K562 (cell line): ENCODE data around the gene NEMF. TPM values are rescaled to one million over a fixed set of nuclear protein-coding genes. Genes with fewer than 3 reads are reported as not detected.

Experiments used
- CEBPZ ChIP-seq: fragments of 150-350 bp; IDR thresholded peaks from 2 replicates; pipeline ENCODE4 v1.6.1; 2014; ENCODE audit warnings: low read depth, mild to moderate bottlenecking, low read length, borderline replicate concordance
- CHD1 ChIP-seq: fragments of 200-600 bp; sonication (generic); IDR thresholded peaks from one replicate; pipeline ENCODE4 v1.6.1; 2012; ENCODE audit warnings: mild to moderate bottlenecking, moderate library complexity, low read length, inconsistent platforms
- ETV5 ChIP-seq: sonication (generic); formaldehyde crosslinking; IDR thresholded peaks from 2 replicates; pipeline ENCODE4 v1.4.0; 2020; ENCODE audit warnings: low read depth, mild to moderate bottlenecking, missing genetic modification reagents
- HMGN3 ChIP-seq: IDR thresholded peaks from 2 replicates; pipeline ENCODE4 v1.6.1; 2011; ENCODE audit warnings: borderline replicate concordance, low read depth, mild to moderate bottlenecking, mixed read lengths, low read length; ENCODE audit not compliant: insufficient read length; ENCODE audit errors: extremely low read depth
- HMGXB4 ChIP-seq: sonication (generic); formaldehyde crosslinking; IDR thresholded peaks from 2 replicates; pipeline ENCODE4 v1.8.1; 2023; ENCODE audit warnings: mild to moderate bottlenecking, missing genetic modification reagents
- HNRNPL ChIP-seq: fragments of 200-400 bp; formaldehyde crosslinking; IDR thresholded peaks from 2 replicates; pipeline ENCODE4 v1.6.1; 2017; ENCODE audit warnings: low read depth, mild to moderate bottlenecking, low read length
- KLF1 ChIP-seq: fragments of 450-650 bp; IDR thresholded peaks from 2 replicates; pipeline ENCODE4 v1.6.1; 2016; ENCODE audit warnings: missing genetic modification characterization, missing compliant biosample characterization
- MECOM ChIP-seq: fragments of 250-450 bp; sonication (Bioruptor Pico); IDR thresholded peaks from 2 replicates; pipeline ENCODE4 v1.8.0; 2022; ENCODE audit warnings: inconsistent platforms
- MEF2D ChIP-seq: conservative IDR thresholded peaks from 2 replicates; pipeline ENCODE4 v1.6.1; 2016; ENCODE audit warnings: low read depth, missing genetic modification characterization, missing compliant biosample characterization
- NKRF ChIP-seq: fragments of 450-650 bp; IDR thresholded peaks from 2 replicates; pipeline ENCODE4 v1.6.1; 2016; ENCODE audit warnings: borderline replicate concordance
- POLR2G ChIP-seq: fragments of 200-400 bp; formaldehyde crosslinking; IDR thresholded peaks from 2 replicates; pipeline ENCODE4 v1.6.1; 2017; ENCODE audit warnings: low read depth, mild to moderate bottlenecking, antibody characterized with exemption, low read length, moderate library complexity
- RBBP5 ChIP-seq: fragments of 200-600 bp; sonication (generic); IDR thresholded peaks from 2 replicates; pipeline ENCODE4 v1.6.1; 2012; ENCODE audit warnings: borderline replicate concordance, mild to moderate bottlenecking, low read length, control low read depth, inconsistent platforms; ENCODE audit not compliant: insufficient read depth, poor library complexity, severe bottlenecking
- RBFOX2 ChIP-seq: fragments of 200-400 bp; formaldehyde crosslinking; IDR thresholded peaks from 2 replicates; pipeline ENCODE4 v1.6.1; 2017; ENCODE audit warnings: low read depth, mild to moderate bottlenecking, low read length, moderate library complexity
- XRCC4 ChIP-seq: IDR thresholded peaks from one replicate; pipeline ENCODE4 v1.6.1; 2011; ENCODE audit not compliant: insufficient read depth, insufficient read length; ENCODE audit errors: extremely low read depth
- ZNF282 ChIP-seq: sonication (generic); formaldehyde crosslinking; IDR thresholded peaks from 2 replicates; pipeline ENCODE4 v1.8.1; 2023; ENCODE audit warnings: missing genetic modification reagents
- polyA plus RNA-seq, 8 experiments: library from polyadenylated mRNA; depleted of rRNA in 4 of 8; stranded (reverse) in 5 of 8; unstranded in 3 of 8; fragments of >200 nt; fragmentation: Nextera tagmentation in 2 of 8; fragmentation: Illumina TruSeq in 1 of 8; extraction: Ambion mirVana in 2 of 8; extraction: Trizol in 1 of 8; gene quantifications; 2 replicates each; pipeline versions ENCODE4 v1.2.1 to v1.2.3, GENCODE V29; 2011 to 2014; ENCODE audit warnings: inconsistent platforms in 1 of 8, missing spikeins in 1 of 8
- total RNA-seq, 7 experiments: library from RNA; depleted of rRNA in 6 of 7; stranded (reverse); fragments of >200 nt in 6 of 7; fragmentation: Illumina TruSeq in 2 of 7; extraction: Trizol in 2 of 7; gene quantifications; 2 replicates each; pipeline versions ENCODE4 v1.2.1 to v1.2.3, GENCODE V29; 2011 to 2021; ENCODE audit warnings: low replicate concordance in 1 of 7
- TF ChIP-seq, protein P1 (sequence below): sonication (generic); formaldehyde crosslinking; IDR thresholded peaks from 2 replicates; pipeline ENCODE4 v1.8.0; 2022; ENCODE audit warnings: missing genetic modification reagents, mild to moderate bottlenecking, moderate library complexity, borderline replicate concordance

NEMF gene
- total and polyA plus RNA-seq, 9 of the 15 experiments (the other 6 are each of a cell fraction or from before 2014, with no cell fraction given) = 38.8 to 94.4 (median 61.0) TPM

- TF ChIP-seq RBFOX2 = peak; percentile 90
- peak; percentile 67 for TF ChIP-seq CHD1
- TF ChIP-seq ETV5 = 0 out of 2 replicates have a peak, but pooled peaks have one; percentile 23
- TF ChIP-seq HNRNPL = peak; percentile 17; the same call in 1 of the 2 replicates
- 0 out of 2 replicates have a peak, but pooled peaks have one; percentile 70 for TF ChIP-seq KLF1 (tag)
- TF ChIP-seq MEF2D (tag) = no peak
- TF ChIP-seq HMGXB4 (CRISPR knock-in tag) = peak; percentile 85; the same call in 1 of the 2 replicates
- TF ChIP-seq POLR2G = peak; percentile 85
- no peak for TF ChIP-seq CEBPZ
- TF ChIP-seq MECOM (CRISPR knock-in tag) = no peak
- TF ChIP-seq HMGN3 = peak; percentile 52
- no peak for TF ChIP-seq ZNF282
- TF ChIP-seq XRCC4 = no peak
- TF ChIP-seq NKRF = 0 out of 2 replicates have a peak, but pooled peaks have one; percentile 21
- TF ChIP-seq RBBP5 = peak; percentile 80
- TF ChIP-seq, protein P1, sequence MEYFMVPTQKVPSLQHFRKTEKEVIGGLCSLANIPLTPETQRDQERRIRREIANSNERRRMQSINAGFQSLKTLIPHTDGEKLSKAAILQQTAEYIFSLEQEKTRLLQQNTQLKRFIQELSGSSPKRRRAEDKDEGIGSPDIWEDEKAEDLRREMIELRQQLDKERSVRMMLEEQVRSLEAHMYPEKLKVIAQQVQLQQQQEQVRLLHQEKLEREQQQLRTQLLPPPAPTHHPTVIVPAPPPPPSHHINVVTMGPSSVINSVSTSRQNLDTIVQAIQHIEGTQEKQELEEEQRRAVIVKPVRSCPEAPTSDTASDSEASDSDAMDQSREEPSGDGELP = peak; percentile 11; the same call in 1 of the 2 replicates
Measured at GRCh38 chr14:49893309-49894213, 41.0 kb upstream of the NEMF start (continued).
